ENCODE data around the gene DHRS1. TPM values are rescaled to one million over a fixed set of nuclear protein-coding genes. Genes with fewer than 3 reads are reported as not detected.

DHRS1 gene
- total and polyA plus RNA-seq, 2 of the 4 experiments (the other 2 are of a cell fraction): 15.8 to 38.6 TPM

- no TSS peak for BruUV-seq (replicated peaks)
- Histone ChIP-seq H3K9me3 (ENCODE audit: control insufficient read depth, insufficient read depth, low read length) (no peaks in the 10 kb centered on the region; the same call in 1 of the 2 replicates), H3K36me3 (ENCODE audit: control insufficient read depth, insufficient read depth, low read length) (no peaks in the 10 kb centered on the region), H3K27me3 (ENCODE audit: control insufficient read depth, insufficient read depth, low read length) (peaks cover 87% of the 10 kb centered on the region), H2BK120ac (ENCODE audit: low read depth, low read length) (no peak overlapping the region; the same call in 1 of the 2 replicates), H2AFZ (replicated peaks; ENCODE audit: low read length, poor library complexity) (no peak overlapping the region), H4K20me1 (ENCODE audit: insufficient read depth, low read length) (no peaks in the 10 kb centered on the region), H2AK5ac (ENCODE audit: low read depth, low read length) (no peak overlapping the region), H3K9ac (ENCODE audit: low read depth, low read length) (no peak overlapping the region), H3K14ac (replicated peaks; ENCODE audit: low read depth, low read length) (no peak overlapping the region), H2AK9ac (replicated peaks; ENCODE audit: low read depth, low read length, poor library complexity) (no peak overlapping the region), H3K23ac (ENCODE audit: low read depth, low read length) (no peak overlapping the region), H2BK20ac (ENCODE audit: low read depth, low read length) (no peak overlapping the region), H3K4me1 (ENCODE audit: control insufficient read depth, insufficient read depth, low read length) (peaks cover 3% of the 10 kb centered on the region; the same call in 1 of the 2 replicates), H3K4me3 (ENCODE audit: insufficient read depth, low read depth, low read length) (no peak overlapping the region), H3K18ac (ENCODE audit: low read depth, low read length) (no peak overlapping the region), H2BK15ac (ENCODE audit: low read depth, low read length) (no peak overlapping the region), H3K9me1 (ENCODE audit: insufficient read depth, low read length) (no peaks in the 10 kb centered on the region), H3K79me1 (ENCODE audit: low read depth in 1 of 2, low read length in 2 of 2) (no peaks in the 10 kb centered on the region), H2BK5ac (ENCODE audit: low read depth, low read length, poor library complexity, severe bottlenecking) (no peak overlapping the region), H4K91ac (ENCODE audit: insufficient read depth, low read depth, low read length) (no peak overlapping the region), H4K8ac (ENCODE audit: low read depth in 2 of 2, low read length in 2 of 2) (no peak overlapping the region), H3K56ac (ENCODE audit: extremely low read depth, insufficient read depth, low read length) (no peak overlapping the region), H3K27ac (ENCODE audit: insufficient read depth, low read length) (no peak overlapping the region), H4K5ac (ENCODE audit: low read depth, low read length) (no peak overlapping the region), H3K4ac (ENCODE audit: low read depth, low read length) (no peak overlapping the region), H3K4me2 (ENCODE audit: low read depth, low read length) (no peak overlapping the region)
- dilution Hi-C loops (cut with HindIII; ENCODE audit: low sequenced_read_pairs, unreplicated experiment): no loop called here
- DNase-seq (no peak), ATAC-seq (ENCODE audit: low read depth) (no peak)
- 0% methylated on average over 1 of the region's 7 CpGs; no CpG with 5 or more reads in 1 of the 2 experiments for WGBS, 2 experiments (ENCODE audit: extremely low coverage in 2 of 2, insufficient read length in 1 of 2)
- TF ChIP-seq RCOR1 (IDR thresholded peaks at IDR 0.05; ENCODE audit: insufficient replicate concordance, low read length): no peak
- no peak for TF ChIP-seq USF2 (IDR thresholded peaks at IDR 0.05; ENCODE audit: low read depth, low read length)
- TF ChIP-seq CEBPB (IDR thresholded peaks at IDR 0.05; ENCODE audit: low read depth, low read length): no peak
- TF ChIP-seq BHLHE40 (IDR thresholded peaks at IDR 0.05; ENCODE audit: low read depth, low read length): no peak
- TF ChIP-seq, protein P1, sequence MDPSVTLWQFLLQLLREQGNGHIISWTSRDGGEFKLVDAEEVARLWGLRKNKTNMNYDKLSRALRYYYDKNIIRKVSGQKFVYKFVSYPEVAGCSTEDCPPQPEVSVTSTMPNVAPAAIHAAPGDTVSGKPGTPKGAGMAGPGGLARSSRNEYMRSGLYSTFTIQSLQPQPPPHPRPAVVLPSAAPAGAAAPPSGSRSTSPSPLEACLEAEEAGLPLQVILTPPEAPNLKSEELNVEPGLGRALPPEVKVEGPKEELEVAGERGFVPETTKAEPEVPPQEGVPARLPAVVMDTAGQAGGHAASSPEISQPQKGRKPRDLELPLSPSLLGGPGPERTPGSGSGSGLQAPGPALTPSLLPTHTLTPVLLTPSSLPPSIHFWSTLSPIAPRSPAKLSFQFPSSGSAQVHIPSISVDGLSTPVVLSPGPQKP (IDR thresholded peaks at IDR 0.05; ENCODE audit: borderline replicate concordance, low read depth, low read length): no peak
- TF ChIP-seq MXI1 (IDR thresholded peaks at IDR 0.05; ENCODE audit: borderline replicate concordance, low read depth, low read length): no peak
- no peak for TF ChIP-seq MAZ (IDR thresholded peaks at IDR 0.05; ENCODE audit: borderline replicate concordance, low read depth, low read length)
- TF ChIP-seq POLR2A (IDR thresholded peaks at IDR 0.05; ENCODE audit: low read depth, low read length): no peak
- no peak for TF ChIP-seq NFE2L2 (IDR thresholded peaks at IDR 0.05; ENCODE audit: low read depth, low read length)
- TF ChIP-seq SMC3 (IDR thresholded peaks at IDR 0.05; ENCODE audit: low read depth, low read length): no peak
- TF ChIP-seq RAD21 (IDR thresholded peaks at IDR 0.05; ENCODE audit: low read length): no peak
- no peak for TF ChIP-seq FOS (IDR thresholded peaks at IDR 0.05; ENCODE audit: low read depth, low read length)
- TF ChIP-seq RFX5 (IDR thresholded peaks at IDR 0.05; ENCODE audit: low read depth, low read length): no peak
- no peak for TF ChIP-seq MAFK (IDR thresholded peaks at IDR 0.05; ENCODE audit: low read depth, low read length)
- TF ChIP-seq CTCF (conservative IDR thresholded peaks at IDR 0.05; ENCODE audit: low read depth, low read length): no peak
- TF ChIP-seq CHD1 (IDR thresholded peaks at IDR 0.05; ENCODE audit: low read depth, low read length): no peak
- intact Hi-C loops (cut with micrococcal nuclease): no loop called here
- ChIA-PET CTCF (interaction anchor here (0.7 to 0.9 kb wide), 2 partner anchors 10 to 29 kb away, joined by 3 to 6 read pairs; partner anchors contain the start of gene CIDEB), POLR2A (ENCODE audit: unreplicated experiment) (no interaction called here)
- in situ Hi-C loops (cut with MboI; ENCODE audit: low sequenced_read_pairs): no loop called here
These were observed 37.7 kb upstream of the DHRS1 start for GRCh38 chr14:24337144-24337823.
